ENCODE results near the gene SNAP23.

The SNAP23 gene

GRCh38 chr15:42495361-42496212 lies at the start of gene SNAP23:
Gene SNAP23 (plus strand): TSS chr15:42495634. CDS start chr15:42511847, 16,213 bp downstream.
- peak; percentile 76 for DNase-seq

GRCh38 chr15:42447599-42447998 lies 47.8 kb upstream of the SNAP23 start:
- DNase-seq: no peak

- no peak for DNase-seq
Measured at GRCh38 chr15:42448281-42448680, 47.2 kb upstream of the SNAP23 start.

GRCh38 chr15:42449770-42450424 lies 45.5 kb upstream of the SNAP23 start:
- no peak for DNase-seq

GRCh38 chr15:42450425-42450790 lies 45.0 kb upstream of the SNAP23 start:
- no peak for DNase-seq

GRCh38 chr15:42453826-42454225 lies 41.6 kb upstream of the SNAP23 start:
- no peak for DNase-seq

- no peak for DNase-seq
Measured at GRCh38 chr15:42456531-42456930, 38.9 kb upstream of the SNAP23 start.

- DNase-seq: no peak
Measured at GRCh38 chr15:42456971-42457370, 38.5 kb upstream of the SNAP23 start.

GRCh38 chr15:42457445-42458442 lies 37.7 kb upstream of the SNAP23 start:
- no peak for DNase-seq

GRCh38 chr15:42461261-42461660 lies 34.2 kb upstream of the SNAP23 start:
- no peak for DNase-seq

- DNase-seq: no peak
Measured at GRCh38 chr15:42465520-42466259, 29.7 kb upstream of the SNAP23 start.

GRCh38 chr15:42471002-42471401 lies 24.4 kb upstream of the SNAP23 start:
- DNase-seq: no peak

GRCh38 chr15:42474827-42475226 lies 20.6 kb upstream of the SNAP23 start:
- DNase-seq: no peak

- no peak for DNase-seq
Measured at GRCh38 chr15:42482701-42483100, 12.7 kb upstream of the SNAP23 start.

GRCh38 chr15:42483677-42484076 lies 11.8 kb upstream of the SNAP23 start:
- DNase-seq: no peak

- no peak for DNase-seq
Measured at GRCh38 chr15:42490291-42490670, 5.2 kb upstream of the SNAP23 start.

- peak; percentile 83 for DNase-seq
Measured at GRCh38 chr15:42490671-42491538, 4.5 kb upstream of the SNAP23 start, which contains the start of gene ZNF106. Gene ZNF106 (minus strand): TSS chr15:42491141. CDS start chr15:42472289, 18,852 bp downstream.

- no peak for DNase-seq
Measured at GRCh38 chr15:42491539-42492225, 3.8 kb upstream of the SNAP23 start.

- no peak for DNase-seq
Measured at GRCh38 chr15:42493679-42494078, 1.8 kb upstream of the SNAP23 start.

GRCh38 chr15:42494998-42495360 lies 455 bp upstream of the SNAP23 start:
- peak; percentile 11 for DNase-seq

Measured in activated gamma-delta T cell treated with Interleukin-2 at 50 U/mL for 16 hours (primary cell).